RPMI7951 (cell line): ENCODE measurements around the gene LXN. TPM values are rescaled to one million over a fixed set of nuclear protein-coding genes. Genes with fewer than 3 reads are reported as not detected.

Experiments used
- DNase-seq: peaks from one replicate; pipeline ENCODE4 v3.0.0-alpha.2; 2012; ENCODE audit warnings: low read depth
- total RNA-seq: library from RNA; depleted of rRNA; stranded (reverse); fragments of >200 nt; shearing (Covaris generic); gene quantifications from 2 replicates; pipeline ENCODE4 v1.2.3, GENCODE V29; 2014

Gene LXN
- total RNA-seq, 1 experiment from 2014 or later = 21.6 TPM

GRCh38 chr3:158671821-158672214, 630 bp downstream of the LXN start:
- peak; percentile 4 for DNase-seq

- no peak for DNase-seq
Observed at GRCh38 chr3:158668506-158668905, 3.9 kb downstream of the LXN start.

- no peak for DNase-seq
Observed at GRCh38 chr3:158666416-158666815, 6.0 kb downstream of the LXN start.

- no peak for DNase-seq
Observed at GRCh38 chr3:158663832-158664231, 8.6 kb downstream of the LXN start.

GRCh38 chr3:158663246-158663645, 9.2 kb downstream of the LXN start:
- DNase-seq = no peak

- DNase-seq = no peak
Observed at GRCh38 chr3:158660711-158661110, 11.7 kb downstream of the LXN start.

GRCh38 chr3:158659454-158660237, 12.8 kb downstream of the LXN start:
- peak; percentile 78 for DNase-seq

- DNase-seq = no peak
Observed at GRCh38 chr3:158658889-158659288, 13.6 kb downstream of the LXN start.

GRCh38 chr3:158652463-158652862, 20.0 kb downstream of the LXN start:
- DNase-seq = no peak

GRCh38 chr3:158651192-158651591, 21.3 kb downstream of the LXN start:
- no peak for DNase-seq

GRCh38 chr3:158649791-158650190, 22.7 kb downstream of the LXN start:
- no peak for DNase-seq

- peak; percentile 96 for DNase-seq
Observed at GRCh38 chr3:158644345-158644908, 28.0 kb downstream of the LXN start, which contains the start of gene GFM1. TSS of gene GFM1 (plus strand) at chr3:158644527. CDS start at chr3:158644635, 108 bp downstream.

- no peak for DNase-seq
Observed at GRCh38 chr3:158642474-158643210, 29.8 kb downstream of the LXN start.

GRCh38 chr3:158642005-158642404, 30.4 kb downstream of the LXN start:
- no peak for DNase-seq

- DNase-seq = no peak
Observed at GRCh38 chr3:158640646-158641045, 31.8 kb downstream of the LXN start.

- DNase-seq = no peak
Observed at GRCh38 chr3:158631981-158632380, 40.5 kb downstream of the LXN start.

GRCh38 chr3:158625881-158626280, 46.6 kb downstream of the LXN start:
- no peak for DNase-seq

- no peak for DNase-seq
Observed at GRCh38 chr3:158617982-158618875, 54.2 kb downstream of the LXN start.
